ENCODE results near the gene NAGPA. TPM values are rescaled to one million over a fixed set of nuclear protein-coding genes. Genes with fewer than 3 reads are reported as not detected.

Gene NAGPA
- total and polyA plus RNA-seq, 2 experiments from 2014 or later: 6.3 to 20.7 TPM

DNA sequence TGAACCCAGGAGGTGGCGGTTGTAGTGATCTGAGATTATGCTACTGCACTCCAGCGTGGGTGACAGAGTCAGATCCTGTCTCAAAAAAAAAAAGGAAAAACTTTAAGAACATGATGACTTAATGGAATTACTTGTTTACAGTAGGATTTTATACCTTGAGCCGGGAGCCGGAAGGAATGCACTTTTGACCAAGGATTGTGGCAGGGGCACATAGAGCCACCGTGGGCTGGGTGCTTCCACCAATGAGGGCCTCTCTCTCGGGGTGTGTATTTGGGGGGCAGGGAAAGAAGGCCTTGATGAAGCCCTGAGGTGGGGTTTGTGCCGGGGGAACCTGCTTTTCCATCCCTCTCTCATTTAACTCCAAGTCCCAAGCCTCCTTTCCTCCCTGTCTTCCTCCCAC lies 6.7 kb upstream of the NAGPA start (continued):
- TF ChIP-seq, protein P1, sequence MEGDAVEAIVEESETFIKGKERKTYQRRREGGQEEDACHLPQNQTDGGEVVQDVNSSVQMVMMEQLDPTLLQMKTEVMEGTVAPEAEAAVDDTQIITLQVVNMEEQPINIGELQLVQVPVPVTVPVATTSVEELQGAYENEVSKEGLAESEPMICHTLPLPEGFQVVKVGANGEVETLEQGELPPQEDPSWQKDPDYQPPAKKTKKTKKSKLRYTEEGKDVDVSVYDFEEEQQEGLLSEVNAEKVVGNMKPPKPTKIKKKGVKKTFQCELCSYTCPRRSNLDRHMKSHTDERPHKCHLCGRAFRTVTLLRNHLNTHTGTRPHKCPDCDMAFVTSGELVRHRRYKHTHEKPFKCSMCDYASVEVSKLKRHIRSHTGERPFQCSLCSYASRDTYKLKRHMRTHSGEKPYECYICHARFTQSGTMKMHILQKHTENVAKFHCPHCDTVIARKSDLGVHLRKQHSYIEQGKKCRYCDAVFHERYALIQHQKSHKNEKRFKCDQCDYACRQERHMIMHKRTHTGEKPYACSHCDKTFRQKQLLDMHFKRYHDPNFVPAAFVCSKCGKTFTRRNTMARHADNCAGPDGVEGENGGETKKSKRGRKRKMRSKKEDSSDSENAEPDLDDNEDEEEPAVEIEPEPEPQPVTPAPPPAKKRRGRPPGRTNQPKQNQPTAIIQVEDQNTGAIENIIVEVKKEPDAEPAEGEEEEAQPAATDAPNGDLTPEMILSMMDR (conservative IDR thresholded peaks at IDR 0.05; ENCODE audit: low read depth in 2 of 2): no peak
- TF ChIP-seq, protein P2, sequence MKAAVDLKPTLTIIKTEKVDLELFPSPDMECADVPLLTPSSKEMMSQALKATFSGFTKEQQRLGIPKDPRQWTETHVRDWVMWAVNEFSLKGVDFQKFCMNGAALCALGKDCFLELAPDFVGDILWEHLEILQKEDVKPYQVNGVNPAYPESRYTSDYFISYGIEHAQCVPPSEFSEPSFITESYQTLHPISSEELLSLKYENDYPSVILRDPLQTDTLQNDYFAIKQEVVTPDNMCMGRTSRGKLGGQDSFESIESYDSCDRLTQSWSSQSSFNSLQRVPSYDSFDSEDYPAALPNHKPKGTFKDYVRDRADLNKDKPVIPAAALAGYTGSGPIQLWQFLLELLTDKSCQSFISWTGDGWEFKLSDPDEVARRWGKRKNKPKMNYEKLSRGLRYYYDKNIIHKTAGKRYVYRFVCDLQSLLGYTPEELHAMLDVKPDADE (IDR thresholded peaks at IDR 0.05): no peak
- no peak for TF ChIP-seq POLR2AphosphoS5 (IDR thresholded peaks at IDR 0.05; ENCODE audit: low read depth)

DNA sequence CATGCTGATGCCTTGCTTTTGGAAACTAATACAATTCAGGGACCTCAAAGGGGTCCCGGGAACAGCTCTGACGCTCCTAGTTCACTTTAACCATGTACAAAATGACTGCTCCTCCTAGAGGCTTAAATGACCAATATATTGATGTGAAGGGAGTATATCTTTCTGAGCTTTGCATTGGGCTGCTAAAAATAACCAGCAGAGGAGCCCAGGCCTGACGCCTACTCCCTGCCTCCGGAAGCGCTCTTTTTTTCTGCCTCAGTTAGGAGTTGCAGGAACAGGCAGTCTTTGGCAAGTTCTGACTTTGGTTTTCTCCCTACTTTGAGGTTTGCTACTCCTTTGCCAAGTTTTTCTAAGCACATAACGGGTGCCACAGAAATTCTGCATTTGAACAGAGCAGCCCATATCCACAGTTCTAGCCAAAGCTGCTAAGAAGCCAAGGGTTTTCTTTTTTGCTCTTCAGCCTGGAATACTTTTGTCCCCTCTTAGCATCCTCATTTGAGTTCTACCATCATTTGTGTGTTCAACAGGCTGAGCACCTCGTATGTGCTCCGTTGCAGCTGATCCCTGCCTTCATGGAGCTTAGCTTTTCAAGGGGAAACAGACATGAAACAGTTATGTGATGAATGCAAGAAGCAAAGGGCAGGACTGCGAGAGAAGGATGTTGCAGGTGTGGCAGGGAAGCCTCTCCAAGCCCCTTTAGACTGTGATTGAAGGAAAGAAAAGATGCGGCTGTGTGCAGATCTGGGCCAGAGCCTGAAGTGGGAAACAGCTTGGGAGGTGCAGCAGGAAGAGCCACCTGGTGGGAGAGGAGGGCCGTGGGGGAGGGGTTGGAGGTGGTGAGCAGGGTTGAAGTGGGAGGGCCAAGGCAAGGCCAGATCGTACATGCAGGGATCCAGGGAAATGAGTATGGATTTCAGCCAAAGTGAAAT lies 2.8 kb upstream of the NAGPA start:
- no peaks in the 10 kb centered on the region; the same call in 1 of the 2 replicates for H3K79me2 ChIP-seq (replicated peaks; ENCODE audit: insufficient read depth)
- Mint-ChIP-seq H3K4me3 (peak overlapping the region; percentile 49), H3K36me3 (ENCODE audit: low read depth) (no peaks in the 10 kb centered on the region; the same call in 2 of the 3 replicates), H3K9me3 (no peaks in the 10 kb centered on the region), H3K27ac (peak overlapping the region; percentile 94), H3K4me1 (peaks cover 39% of the 10 kb centered on the region), H3K27me3 (ENCODE audit: insufficient read depth, low read depth, poor library complexity) (peaks cover 29% of the 10 kb centered on the region)
- peak; percentile 81 for ATAC-seq
- H3K9me2 ChIP-seq (ENCODE audit: insufficient read depth): no peaks in the 10 kb centered on the region
- H3K27me3 ChIP-seq (ENCODE audit: insufficient read depth): peaks cover 6% of the 10 kb centered on the region
- peaks cover 32% of the 10 kb centered on the region for H3K4me1 ChIP-seq (ENCODE audit: insufficient read depth)
- peak overlapping the region; percentile 70 for H2AFZ ChIP-seq
- H3K27ac ChIP-seq (ENCODE audit: low read depth): peak overlapping the region; percentile 96
- H4K20me1 ChIP-seq (replicated peaks; ENCODE audit: insufficient read depth): no peaks in the 10 kb centered on the region
- peak; percentile 84 for DNase-seq (ENCODE audit: low spot score)
- peak overlapping the region; percentile 45 for H3K4me3 ChIP-seq
- H3F3A ChIP-seq (replicated peaks; ENCODE audit: low read depth): peaks cover 12% of the 10 kb centered on the region
- TF ChIP-seq, protein P2 (IDR thresholded peaks at IDR 0.05): peak; percentile 65; the same call in 1 of the 2 replicates
- TF ChIP-seq, protein P1 (conservative IDR thresholded peaks at IDR 0.05; ENCODE audit: low read depth in 2 of 2): peak in 1 of 2 experiments; percentile 8; a peak in 1 of 4 replicates
- TF ChIP-seq POLR2AphosphoS5 (IDR thresholded peaks at IDR 0.05; ENCODE audit: low read depth): no peak; the same call in 1 of the 2 replicates
- H3K4me2 ChIP-seq: peak overlapping the region; percentile 85
- H3K36me3 ChIP-seq (ENCODE audit: insufficient read depth): no peaks in the 10 kb centered on the region
